Retinal pigment epithelial cell (primary cell): ENCODE results near the gene LCP1.

Source experiments
- DNase-seq: peaks from one replicate; pipeline ENCODE4 v3.0.0-alpha.2; 2010; ENCODE audit warnings: low read depth
- H3K4me3 ChIP-seq: 2 replicates; pipeline ENCODE4 v1.5.1; 2011; ENCODE audit warnings: mild to moderate bottlenecking, low read length, control low read depth, moderate library complexity
- CTCF ChIP-seq: conservative IDR thresholded peaks from 2 replicates; pipeline ENCODE4 v1.5.1; 2011; ENCODE audit warnings: low read depth, low read length, control low read depth, inconsistent platforms

Gene LCP1

GRCh38 chr13:46195016-46195415 is 13.0 kb upstream of the LCP1 start:
- TF ChIP-seq CTCF = no peak
- no peak for DNase-seq

GRCh38 chr13:46192412-46192811 is 10.4 kb upstream of the LCP1 start:
- H3K4me3 ChIP-seq = no peak overlapping the region
- DNase-seq = no peak
- TF ChIP-seq CTCF = no peak

More at GRCh38 chr13:46195016-46195415, 13.0 kb upstream of the LCP1 start:
- H3K4me3 ChIP-seq = no peak overlapping the region

GRCh38 chr13:46185634-46186033 is 3.7 kb upstream of the LCP1 start:
- no peak overlapping the region for H3K4me3 ChIP-seq
- DNase-seq = no peak
- no peak for TF ChIP-seq CTCF

- DNase-seq = no peak
- H3K4me3 ChIP-seq = no peak overlapping the region
- peak; percentile 75 for TF ChIP-seq CTCF
Measured at GRCh38 chr13:46184277-46184699, 2.3 kb upstream of the LCP1 start.

- no peak for DNase-seq
- TF ChIP-seq CTCF = no peak
- H3K4me3 ChIP-seq = no peak overlapping the region
Measured at GRCh38 chr13:46183018-46183946, 1.3 kb upstream of the LCP1 start.

- H3K4me3 ChIP-seq = no peak overlapping the region
- DNase-seq = no peak
- TF ChIP-seq CTCF = no peak
Measured at GRCh38 chr13:46182491-46182877, 507 bp upstream of the LCP1 start.

GRCh38 chr13:46181377-46181839 is 569 bp downstream of the LCP1 start:
- no peak for DNase-seq
- TF ChIP-seq CTCF = no peak
- no peak overlapping the region for H3K4me3 ChIP-seq
